ENCODE measurements around the gene NUP62. TPM values are rescaled to one million over a fixed set of nuclear protein-coding genes. Genes with fewer than 3 reads are reported as not detected.

NUP62 gene
- total and polyA plus RNA-seq, 2 of the 8 experiments (the other 6 are each of a cell fraction or from before 2014, with no cell fraction given): 50.0 to 107 TPM

DNA sequence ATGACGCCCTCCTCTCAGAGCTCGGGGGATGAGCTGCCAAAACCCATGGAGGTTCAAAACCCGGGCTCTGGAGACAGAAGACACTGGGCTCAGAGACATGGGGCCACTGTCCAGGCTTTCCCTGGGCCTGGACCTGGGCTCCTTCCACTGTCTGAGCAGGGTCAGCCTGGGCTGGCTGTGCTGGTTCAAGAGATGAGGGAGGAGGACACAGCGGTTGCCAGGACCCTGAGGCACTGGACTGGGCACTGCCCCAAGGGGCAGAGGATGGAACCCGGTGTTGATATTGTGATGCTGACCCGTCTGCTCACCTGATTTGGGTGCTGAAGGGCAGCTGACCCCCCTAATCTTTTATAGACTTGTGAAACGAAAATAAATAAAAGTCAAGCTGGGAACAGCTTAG is 45.7 kb upstream of the NUP62 start:
- Histone ChIP-seq H2BK5ac (ENCODE audit: low read depth, low read length) (no peak overlapping the region), H2BK20ac (ENCODE audit: low read length) (no peak overlapping the region), H3K9ac (replicated peaks in 1 of 4; ENCODE audit: extremely low read depth in 1 of 4, low read depth in 3 of 4, low read length in 3 of 4) (no peak overlapping the region), H4K20me1 (replicated peaks in 1 of 2; ENCODE audit: control insufficient read depth in 1 of 2, insufficient read depth in 2 of 2, low read length in 2 of 2) (peaks cover 0 to 2% of the 10 kb centered on the region in 2 experiments), H3K4me3 (ENCODE audit: extremely low read depth in 1 of 4, insufficient read depth in 2 of 4, low read depth in 3 of 4, low read length in 4 of 4) (no peak overlapping the region), H2AFZ (ENCODE audit: low read length) (no peak overlapping the region), H3K23ac (ENCODE audit: insufficient read length) (no peak overlapping the region), H2BK15ac (ENCODE audit: low read length) (no peak overlapping the region), H2BK120ac (replicated peaks; ENCODE audit: low read depth, low read length) (no peak overlapping the region), H2AK5ac (ENCODE audit: low read depth, low read length) (no peak overlapping the region), H3K4me2 (ENCODE audit: insufficient read depth in 1 of 2, low read depth in 2 of 2, low read length in 2 of 2) (no peak overlapping the region), H3K27ac (ENCODE audit: low read depth, low read length) (no peak overlapping the region), H3K79me1 (ENCODE audit: low read depth, low read length) (no peaks in the 10 kb centered on the region), H3K36me3 (ENCODE audit: control insufficient read depth in 2 of 4, insufficient read depth in 4 of 4, low read length in 3 of 4) (no peaks in the 10 kb centered on the region), H3K18ac (ENCODE audit: extremely low read depth, low read length) (no peak overlapping the region), H3K9me3 (ENCODE audit: insufficient read depth in 2 of 2, low read depth in 1 of 2, low read length in 1 of 2) (no peaks in the 10 kb centered on the region), H3K79me2 (ENCODE audit: control insufficient read depth in 1 of 2, insufficient read depth in 2 of 2, low read length in 2 of 2) (no peaks in the 10 kb centered on the region), H3K27me3 (replicated peaks in 1 of 4; ENCODE audit: control insufficient read depth in 3 of 4, extremely low read depth in 1 of 4, insufficient read depth in 3 of 4, low read length in 3 of 4) (no peaks in the 10 kb centered on the region), H3K4me1 (replicated peaks in 1 of 4; ENCODE audit: control insufficient read depth in 3 of 4, insufficient read depth in 4 of 4, low read length in 3 of 4) (no peaks in the 10 kb centered on the region; a peak in 1 of 7 replicates), H4K8ac (ENCODE audit: extremely low read depth, insufficient read depth, low read length) (no peak overlapping the region), H2BK12ac (ENCODE audit: low read depth, low read length) (no peak overlapping the region), H3K23me2 (ENCODE audit: low read depth, low read length) (no peaks in the 10 kb centered on the region), H3K56ac (replicated peaks; ENCODE audit: insufficient read length, low read depth, low read length) (no peak overlapping the region), H4K91ac (replicated peaks; ENCODE audit: insufficient read length, low read length) (no peak overlapping the region), H3K4ac (replicated peaks; ENCODE audit: insufficient read length, low read depth, low read length) (no peak overlapping the region), H4K5ac (ENCODE audit: insufficient read length, low read depth, low read length) (no peak overlapping the region), H3K14ac (ENCODE audit: insufficient read length) (no peak overlapping the region)
- POLR2A ChIA-PET (ENCODE audit: partially characterized antibody): no interaction called here
- DNase-seq (ENCODE audit: low read depth in 1 of 2, low spot score in 2 of 2): no peak
- CTCF ChIA-PET (ENCODE audit: partially characterized antibody): interaction anchor here (0.6 to 16.2 kb wide), 5 partner anchors 10 to 94 kb away, joined by 3 to 231 read pairs (median 3); no protein-coding TSS in a partner anchor
- TF ChIP-seq FOSL1 (IDR thresholded peaks at IDR 0.05; ENCODE audit: insufficient read depth, low read depth, low read length) (no peak), EZH2 (IDR thresholded peaks at IDR 0.05; ENCODE audit: low read depth, low read length, severe bottlenecking) (no peak), SP2 (IDR thresholded peaks at IDR 0.05; ENCODE audit: low read length) (no peak), JUND (IDR thresholded peaks at IDR 0.05; ENCODE audit: low read length) (no peak), GTF2F1 (IDR thresholded peaks at IDR 0.05; ENCODE audit: borderline replicate concordance, low read depth, low read length) (no peak), CREB1 (IDR thresholded peaks at IDR 0.05) (no peak), SP1 (IDR thresholded peaks at IDR 0.05; ENCODE audit: low read depth, low read length) (no peak), CTBP2 (IDR thresholded peaks at IDR 0.05; ENCODE audit: borderline replicate concordance, insufficient read depth, insufficient read length, low read length) (no peak), TCF12 (IDR thresholded peaks at IDR 0.05; ENCODE audit: low read depth, low read length) (no peak), EGR1 (IDR thresholded peaks at IDR 0.05; ENCODE audit: borderline replicate concordance, low read depth, low read length) (no peak), SRF (IDR thresholded peaks at IDR 0.05; ENCODE audit: low read depth, low read length) (no peak), NRF1 (IDR thresholded peaks at IDR 0.05; ENCODE audit: low read depth, low read length) (no peak), RFX5 (IDR thresholded peaks at IDR 0.05; ENCODE audit: borderline replicate concordance, low read depth, low read length) (no peak), PHF8 (conservative IDR thresholded peaks at IDR 0.05; ENCODE audit: low read depth, low read length) (no peak)
- FAIRE-seq: no peak
- WGBS, 2 experiments (ENCODE audit: extremely low coverage in 1 of 2, insufficient coverage in 1 of 2, insufficient read length in 1 of 2, insufficient replicate concordance in 2 of 2, low coverage in 1 of 2, low lambda C conversion rate in 2 of 2, missing lambda C conversion rate in 1 of 2): 85% methylated on average over 7 of the region's 7 CpGs; no CpG with 5 or more reads in 1 of the 2 experiments

Measured in H1 (cell line).